ENCODE results near the gene DOCK8.

DOCK8 gene

DNA sequence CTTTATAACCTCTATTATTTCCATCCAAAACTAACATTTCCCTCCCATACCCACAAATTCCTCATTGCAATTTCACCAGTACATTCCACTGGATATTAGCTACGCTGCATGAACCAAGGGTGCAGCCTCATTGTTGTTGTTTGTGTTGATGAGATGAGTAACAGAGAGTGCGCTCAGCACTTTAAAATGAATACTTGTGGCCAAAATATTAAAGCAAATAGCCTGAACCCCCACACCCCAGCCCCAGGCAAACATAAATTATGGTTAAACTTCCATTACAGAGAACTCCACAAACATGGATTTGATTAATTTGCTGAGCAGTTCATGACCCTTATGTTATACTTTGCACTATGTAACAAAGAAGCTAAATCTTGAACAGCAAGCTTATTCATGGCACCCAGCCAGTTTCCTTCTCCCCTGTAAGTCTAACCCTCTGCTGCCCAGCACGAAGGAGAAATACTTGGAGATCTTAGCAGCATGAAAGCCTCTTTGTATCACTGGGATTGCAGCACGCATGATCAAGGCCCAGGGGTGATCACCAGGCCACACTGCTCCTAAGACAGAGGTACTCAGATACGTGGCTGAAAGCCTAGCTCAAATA, 205.0 kb downstream of the DOCK8 start:
- no peak for DNase-seq (ENCODE audit: low read depth)

GRCh38 chr9:421896-422295, 207.2 kb downstream of the DOCK8 start:
- DNase-seq (ENCODE audit: low read depth) = no peak

- no peak for DNase-seq (ENCODE audit: low read depth)
Measured at GRCh38 chr9:426264-426663, 211.6 kb downstream of the DOCK8 start.

DNA sequence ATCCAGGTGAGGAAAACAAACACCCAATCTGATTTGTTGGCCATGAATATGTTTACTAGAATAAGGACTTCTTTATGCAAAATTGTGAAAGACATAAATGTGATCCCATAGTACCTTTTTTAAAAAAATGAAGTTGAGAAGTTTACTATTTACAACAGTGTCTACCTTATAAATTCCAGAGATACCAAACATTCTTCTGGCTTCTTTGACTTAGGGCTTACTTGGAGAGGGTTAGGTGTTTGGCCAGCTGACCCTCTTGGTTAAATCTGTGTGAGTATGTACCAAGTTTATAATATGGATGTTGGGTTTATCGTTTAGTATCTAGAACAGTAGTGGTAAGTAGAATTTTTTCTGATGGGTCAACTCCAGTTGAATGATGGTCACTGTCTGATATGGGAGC, 212.3 kb downstream of the DOCK8 start:
- no peak for DNase-seq (ENCODE audit: low read depth)

DNA sequence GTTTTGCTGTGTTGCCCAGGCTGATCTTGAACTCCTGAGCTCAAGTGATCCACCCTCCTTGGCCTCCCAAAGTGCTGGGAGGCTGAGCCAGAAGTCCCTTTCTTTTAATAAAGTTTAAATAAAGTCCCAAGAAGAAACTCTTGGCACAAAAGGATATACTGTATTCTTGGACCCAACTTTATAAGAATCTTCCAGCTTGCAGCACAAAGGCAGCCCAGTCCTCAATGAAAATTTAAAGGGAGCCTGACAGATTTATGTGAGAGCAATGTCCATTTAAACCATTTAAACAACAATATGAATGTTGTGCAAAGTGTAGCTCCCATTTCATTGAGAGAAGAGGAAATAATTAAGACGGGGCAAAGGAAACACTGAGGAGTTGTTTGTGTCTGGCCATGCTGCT, 217.0 kb downstream of the DOCK8 start:
- no peak for DNase-seq (ENCODE audit: low read depth)

DNA sequence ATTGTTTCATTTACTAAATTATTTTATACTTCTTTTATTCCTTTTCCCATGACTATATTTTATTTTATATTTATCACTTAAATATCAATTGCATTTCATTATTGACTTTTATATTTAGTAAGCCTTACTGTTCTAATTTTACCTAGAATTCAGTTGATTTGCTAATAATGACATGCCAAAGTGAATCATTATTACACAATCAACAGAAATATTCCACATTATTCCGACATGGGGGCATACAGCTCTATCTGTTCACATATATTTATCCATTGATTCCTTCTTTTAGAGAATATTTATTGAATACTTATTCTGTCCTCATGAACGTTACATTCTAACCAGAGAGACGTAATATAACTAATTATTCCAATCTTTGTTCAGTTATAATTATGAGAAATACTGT, 221.8 kb downstream of the DOCK8 start:
- no peak for DNase-seq (ENCODE audit: low read depth)

GRCh38 chr9:437066-437465, 222.4 kb downstream of the DOCK8 start:
- DNase-seq (ENCODE audit: low read depth) = no peak

DNA sequence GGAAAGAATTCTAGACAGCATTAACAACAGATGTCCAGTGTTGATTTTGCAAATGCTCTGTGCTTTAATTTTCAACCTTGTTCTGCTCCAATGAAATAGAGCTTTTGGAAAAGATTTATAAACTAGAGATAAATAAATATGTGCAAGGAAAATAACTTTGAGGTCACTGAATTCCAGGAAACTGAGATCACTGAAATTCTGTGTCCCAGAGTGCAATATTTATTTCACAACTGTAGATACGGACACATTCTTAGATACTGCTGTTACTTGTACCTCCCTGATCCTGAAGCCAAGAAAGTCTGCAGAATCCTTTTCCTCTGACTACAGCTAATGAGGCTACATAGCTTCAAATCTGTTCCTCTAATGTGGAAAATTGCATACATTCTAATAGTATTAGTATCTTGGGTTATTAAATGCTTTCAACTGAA, 222.9 kb downstream of the DOCK8 start:
- DNase-seq (ENCODE audit: low read depth) = no peak

- no peak for DNase-seq (ENCODE audit: low read depth)
Measured at GRCh38 chr9:438066-438465, 223.4 kb downstream of the DOCK8 start.

DNA sequence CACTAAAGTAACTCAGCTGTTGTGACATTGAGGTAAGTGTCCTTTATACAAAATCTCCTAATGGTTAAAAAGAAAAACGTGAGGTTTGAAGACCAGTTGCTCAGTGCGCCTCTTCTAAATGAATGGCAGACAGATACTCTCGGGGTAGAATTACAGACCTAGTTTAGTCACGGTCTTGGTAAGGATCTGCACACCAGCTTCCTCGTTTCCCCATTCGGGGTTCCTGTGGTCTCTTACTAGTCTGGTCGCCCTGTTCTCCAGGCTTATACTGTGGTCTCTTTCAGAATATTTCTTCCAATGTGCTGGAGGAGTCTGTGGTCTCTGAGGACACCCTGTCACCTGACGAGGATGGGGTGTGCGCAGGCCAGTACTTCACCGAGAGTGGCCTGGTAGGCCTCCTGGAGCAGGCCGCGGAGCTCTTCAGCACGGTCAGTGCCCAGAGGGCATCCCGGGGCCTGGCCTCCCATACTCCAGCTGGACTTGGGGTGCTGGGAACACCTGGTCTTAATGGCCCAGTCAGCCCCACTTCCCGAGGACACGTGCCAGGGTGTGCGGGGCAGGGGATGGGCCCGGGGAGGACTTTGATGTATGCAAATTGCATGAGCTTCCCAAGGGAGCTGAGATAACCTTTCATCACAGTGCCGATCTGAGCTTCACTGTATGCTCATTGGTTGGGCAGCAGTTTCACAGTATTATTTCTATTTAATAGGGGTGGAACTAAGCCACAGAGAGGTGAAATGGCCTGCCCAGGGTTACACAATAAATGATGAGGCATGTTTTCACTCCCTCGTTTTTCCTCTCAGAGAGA, 224.5 kb downstream of the DOCK8 start:
- DNase-seq (ENCODE audit: low read depth) = no peak

DNA sequence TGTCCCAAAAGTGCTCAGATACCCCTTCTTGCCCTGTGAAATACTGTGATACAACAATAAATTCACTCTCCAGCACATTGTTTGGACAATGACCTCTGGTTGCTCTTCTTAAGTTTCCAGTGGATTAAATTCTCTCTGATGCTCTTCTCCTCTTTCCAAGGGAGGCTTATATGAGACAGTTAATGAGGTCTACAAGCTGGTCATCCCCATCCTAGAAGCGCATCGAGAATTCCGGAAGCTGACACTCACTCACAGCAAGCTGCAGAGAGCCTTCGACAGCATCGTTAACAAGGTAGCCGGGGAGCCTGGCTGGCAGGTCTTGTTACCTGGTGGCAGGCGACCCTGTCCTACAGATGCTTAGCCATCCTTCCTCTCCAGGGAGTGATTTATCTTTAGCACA, 226.5 kb downstream of the DOCK8 start:
- DNase-seq (ENCODE audit: low read depth) = no peak

DNA sequence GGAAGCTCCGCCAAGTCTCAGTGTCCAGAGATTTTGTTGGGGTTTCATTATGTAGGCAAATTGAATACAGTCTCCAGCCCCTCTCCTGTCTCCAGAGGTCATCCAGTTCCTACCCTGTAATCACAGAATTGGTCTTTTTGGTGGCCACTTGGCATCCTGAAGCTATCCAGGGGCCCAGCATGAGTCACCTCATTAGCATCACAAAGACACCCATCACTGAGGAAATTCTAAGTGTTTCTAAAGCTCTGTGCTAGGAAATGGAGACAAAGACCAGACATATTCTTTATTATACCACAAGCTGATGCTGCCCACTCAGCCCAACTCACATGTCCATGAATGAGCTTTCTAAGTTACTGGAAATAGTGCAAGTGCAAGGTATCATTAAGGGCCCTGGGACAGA, 229.9 kb downstream of the DOCK8 start:
- DNase-seq (ENCODE audit: low read depth) = no peak

DNA sequence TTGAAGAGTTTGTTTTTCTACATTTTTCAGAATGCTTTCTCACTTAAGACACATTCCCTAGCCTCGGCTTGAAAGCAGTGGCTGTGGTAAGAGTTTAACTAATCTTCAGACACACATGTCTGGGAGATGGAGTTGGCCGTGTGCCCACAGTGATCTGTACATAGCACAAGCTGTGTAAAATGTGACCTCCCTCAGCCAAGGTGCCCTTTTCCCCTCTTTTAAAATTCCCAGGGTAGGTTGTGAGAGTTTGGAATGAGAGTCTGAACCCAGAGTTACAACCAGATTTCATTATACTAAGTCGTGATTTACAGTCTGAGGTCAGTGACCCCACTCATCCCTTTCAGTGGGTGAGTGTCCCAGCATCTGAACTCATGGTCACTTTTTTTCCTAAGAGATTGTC, 230.4 kb downstream of the DOCK8 start:
- no peak for DNase-seq (ENCODE audit: low read depth)

- no peak for DNase-seq (ENCODE audit: low read depth)
Measured at GRCh38 chr9:446074-446699, 231.5 kb downstream of the DOCK8 start.

DNA sequence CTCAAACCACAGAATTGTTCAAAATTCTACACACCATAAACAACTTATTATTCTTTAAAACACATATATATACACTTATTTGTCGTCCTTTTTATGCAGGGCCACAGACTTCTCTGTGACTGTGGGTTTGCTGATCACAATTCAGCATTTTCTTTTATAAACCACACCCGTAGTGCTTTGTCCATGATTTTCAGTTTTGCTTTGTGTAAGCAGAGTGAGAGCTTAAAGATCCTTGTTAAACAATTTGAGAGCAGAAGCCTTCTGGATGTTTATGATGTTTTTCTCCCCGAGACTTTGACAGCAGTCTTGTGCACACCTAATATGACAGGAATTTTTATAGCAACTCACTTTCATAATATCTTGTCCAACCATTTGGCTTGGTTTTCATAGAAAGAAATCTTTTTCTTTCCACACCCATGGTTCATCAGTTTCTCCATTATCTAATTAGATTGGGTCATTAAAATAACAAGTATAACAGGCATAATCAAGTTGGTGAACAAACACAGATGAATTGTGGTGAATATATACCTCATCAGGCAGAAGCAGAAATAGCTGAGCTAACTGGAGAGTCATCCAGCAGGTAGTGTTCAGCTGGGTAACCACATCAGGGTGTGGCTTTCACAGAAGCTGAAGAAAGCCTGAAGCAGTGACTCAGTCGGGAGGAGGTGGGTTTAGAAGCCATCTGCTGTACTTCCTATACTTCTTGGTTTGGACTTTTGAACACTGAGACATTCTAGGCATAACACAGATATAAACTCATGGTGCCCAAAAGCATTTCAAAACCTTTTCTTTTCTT, 232.8 kb downstream of the DOCK8 start:
- DNase-seq (ENCODE audit: low read depth) = peak; percentile 45

- DNase-seq (ENCODE audit: low read depth) = no peak
Measured at GRCh38 chr9:450057-450456, 235.4 kb downstream of the DOCK8 start.

DNA sequence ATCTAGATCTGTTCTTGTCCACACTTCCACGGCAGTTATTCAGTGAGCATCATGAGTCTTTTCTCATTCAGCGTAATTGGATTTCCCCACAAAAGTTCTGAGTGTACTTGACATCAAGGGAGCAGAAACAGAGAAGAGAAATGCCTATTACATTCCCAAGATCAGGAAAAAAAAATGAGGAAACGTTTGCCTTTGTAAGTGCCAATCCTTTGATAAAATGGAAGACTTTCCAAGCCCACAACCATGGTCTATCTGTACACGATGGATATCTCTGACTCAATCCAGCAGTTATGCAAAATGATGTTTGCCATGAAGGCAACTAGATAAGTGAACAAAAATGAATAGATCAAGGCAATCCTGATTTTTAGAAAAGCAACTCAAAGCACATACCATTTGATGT, 235.9 kb downstream of the DOCK8 start:
- no peak for DNase-seq (ENCODE audit: low read depth)

GRCh38 chr9:453832-454231, 239.2 kb downstream of the DOCK8 start:
- no peak for DNase-seq (ENCODE audit: low read depth)

DNA sequence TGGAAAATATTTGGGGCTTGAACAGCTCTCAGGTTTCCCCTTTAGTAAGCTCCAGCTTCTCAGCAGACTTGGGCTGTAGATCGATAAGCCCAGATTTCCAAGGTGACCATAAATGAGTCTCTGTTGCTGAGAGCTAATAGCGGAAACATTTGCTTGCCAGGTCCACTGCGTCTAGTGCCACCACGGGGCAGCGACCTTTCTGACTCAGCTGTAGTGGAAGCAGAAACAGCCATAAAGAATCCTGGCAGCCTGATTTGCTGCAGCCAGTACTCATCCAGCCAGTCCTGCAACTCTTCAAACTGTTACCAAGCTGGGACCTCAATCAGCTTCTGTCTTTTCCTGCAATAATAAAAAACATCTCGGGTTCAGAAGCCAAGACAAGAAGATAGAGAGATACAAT, 241.7 kb downstream of the DOCK8 start:
- no peak for DNase-seq (ENCODE audit: low read depth)

DNA sequence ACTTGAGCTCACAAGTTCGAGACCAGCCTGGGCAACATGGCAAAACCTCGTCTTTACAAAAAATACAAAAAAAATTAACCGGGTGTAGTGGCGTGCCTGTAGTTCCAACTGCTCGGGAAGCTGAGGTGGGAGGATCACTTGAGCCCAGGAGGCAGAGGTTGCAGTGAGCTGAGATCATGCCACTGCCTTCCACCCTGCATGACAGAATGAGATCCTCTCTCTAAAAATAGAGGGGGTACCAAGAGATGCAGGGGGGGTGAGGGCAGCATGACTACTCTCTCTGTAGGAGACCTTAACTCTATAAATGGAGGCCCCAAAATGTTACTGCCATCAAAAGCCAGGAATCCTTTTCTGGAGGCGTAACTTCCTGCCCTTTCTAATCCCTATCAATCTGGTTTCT, 243.9 kb downstream of the DOCK8 start:
- no peak for DNase-seq (ENCODE audit: low read depth)

GRCh38 chr9:459491-460444, 245.1 kb downstream of the DOCK8 start:
- DNase-seq (ENCODE audit: low read depth) = no peak
